SK-N-MC (cell line): ENCODE results near the gene SPATA45.

Source experiments
- EZH2 ChIP-seq: fragments of 200-600 bp; sonication (generic); IDR thresholded peaks from one replicate; pipeline ENCODE4 v1.6.1; 2017; ENCODE audit warnings: antibody characterized with exemption
- FOXP2 ChIP-seq: optimal IDR thresholded peaks from 2 replicates; pipeline ENCODE3; 2011; ENCODE audit warnings: mild to moderate bottlenecking, moderate library complexity; ENCODE audit not compliant: insufficient read depth; ENCODE audit errors: extremely low read length, control extremely low read depth
- POLR2AphosphoS5 ChIP-seq: IDR thresholded peaks from 2 replicates; pipeline ENCODE4 v1.6.1; 2012; ENCODE audit warnings: mild to moderate bottlenecking, low read depth, low read length, borderline replicate concordance

- TF ChIP-seq EZH2: no peak
- TF ChIP-seq POLR2AphosphoS5: no peak
- TF ChIP-seq FOXP2: no peak
Measured at GRCh38 chr1:212816567-212817278, 30.7 kb downstream of the SPATA45 start.
